Adrenal gland (tissue), 12 donors: Measurements from ENCODE around the gene COASY. TPM values are rescaled to one million over a fixed set of nuclear protein-coding genes. Genes with fewer than 3 reads are reported as not detected.

Source experiments
- DNase-seq, 7 donors: peaks; one replicate each; pipeline ENCODE4 v3.0.0-alpha.2; 2019 to 2020
- H3K27ac ChIP-seq, 5 donors: fragments of 200-600 bp; sonication (generic) in 4 of 5; 1 replicate in 3 of 5; 2 replicates in 2 of 5; pipeline versions ENCODE4 v1.5.1 to v1.8.0; 2016 to 2020; ENCODE audit warnings: mild to moderate bottlenecking in 1 of 5
- H3K27me3 ChIP-seq: fragments of 200-600 bp; 2 replicates; pipeline ENCODE4 v1.8.0; 2021
- H3K36me3 ChIP-seq, 2 donors: fragments of 200-600 bp; replicated peaks in 1 of 2; 1 replicate in 1 of 2; 2 replicates in 1 of 2; pipeline versions ENCODE4 v1.5.1 to v1.8.0; 2018 to 2022
- H3K4me1 ChIP-seq, 2 donors: fragments of 200-600 bp; replicated peaks in 1 of 2; 1 replicate in 1 of 2; 2 replicates in 1 of 2; pipeline versions ENCODE4 v1.5.1 to v1.8.0; 2018 to 2021
- H3K4me3 ChIP-seq, 4 donors: fragments of 200-600 bp; sonication (generic) in 3 of 4; one replicate each; pipeline ENCODE4 v1.5.1; 2016 to 2018
- H3K9me3 ChIP-seq, 3 donors: fragments of 200-600 bp; sonication (generic) in 1 of 3; replicated peaks in 1 of 3; 1 replicate in 2 of 3; 2 replicates in 1 of 3; pipeline versions ENCODE4 v1.5.1 to v1.8.0; 2016 to 2021
- CTCF ChIP-seq, 6 experiments: fragments of 450-650 bp in 4 of 6; fragments of 200-600 bp in 2 of 6; sonication (generic) in 1 of 6; IDR thresholded peaks; 1 replicate in 5 of 6; 2 replicates in 1 of 6; pipeline versions ENCODE4 v1.5.1 to v1.8.0; 2016 to 2021; ENCODE audit warnings: antibody characterized with exemption in 6 of 6, mild to moderate bottlenecking in 2 of 6, moderate library complexity in 1 of 6
- POLR2A ChIP-seq, 2 donors: fragments of 450-650 bp; IDR thresholded peaks; one replicate each; pipeline ENCODE4 v1.6.1; 2017; ENCODE audit warnings: antibody characterized with exemption in 2 of 2, mild to moderate bottlenecking in 2 of 2, moderate library complexity in 1 of 2
- WGBS, 4 donors: extraction: QIAGEN DNeasy Blood & Tissue Kit in 2 of 4; methylation state at CpG; one replicate each; pipeline versions ENCODE4 v1.1.5 to v1.1.7; 2013 to 2017; 5-methylcytosine and 5-hydroxymethylcytosine counted together
- intact Hi-C, 2 donors: fragments of 100-400 bp; cut with DNase I; formaldehyde crosslinking; loops; one replicate each; pipeline versions ENCODE4 v1.14.1 to v1.15.0; 2022 to 2023
- polyA plus RNA-seq, 3 donors: library from polyadenylated mRNA; stranded (reverse); fragments of 200-250 nt in 2 of 3; fragments of 350-450 nt in 1 of 3; fragmentation: Illumina TruSeq in 1 of 3; extraction: RNeasy Lipid Tissue Mini Kit (QIAGEN cat#74804) in 1 of 3; gene quantifications; one replicate each; pipeline ENCODE4 v1.2.3, GENCODE V29; 2013 to 2014
- total RNA-seq, 9 donors: library from RNA; depleted of rRNA in 4 of 9; stranded (reverse); fragments of >200 nt in 4 of 9; fragments of 120-200 nt in 1 of 9; fragmentation: NEBNext Ultra II Directional in 1 of 9; extraction: Animal tissue kit (Norgen Biotek cat#: 25700) in 1 of 9; gene quantifications; one replicate each; pipeline versions ENCODE4 v1.1.0 to v1.2.4, GENCODE V29; 2013 to 2023
- donor health status: healthy with polysubstance abuse.
- donor health status: Bipolar disorder and iron deficiency.
- donor health status: DM: yes; HTN: yes; CAD: no.
- donor health status: DM: no; HTN: no; CAD: no.
- donor health status: DM: no; HTN: no; CAD: no.
- donor health status: DM: yes; HTN: yes; CAD: no.

COASY gene
- total and polyA plus RNA-seq, 12 donors = 46.8 to 192 (median 91.8) TPM

GRCh38 chr17:42529061-42529460 is 32.9 kb upstream of the COASY start:
- Histone ChIP-seq H3K27ac (no peak overlapping the region), H3K4me3 (no peak overlapping the region), H3K36me3 (no peaks in the 10 kb centered on the region), H3K9me3 (no peaks in the 10 kb centered on the region), H3K27me3 (no peaks in the 10 kb centered on the region), H3K4me1 (peaks cover 23 to 38% of the 10 kb centered on the region in 2 donors)
- TF ChIP-seq POLR2A (IDR thresholded peaks at IDR 0.05) (no peak), CTCF (IDR thresholded peaks at IDR 0.05) (no peak)
- intact Hi-C loops = loop anchor here in 1 of 2 donors (10.0 kb wide), 1 partner anchor 214 kb away; no protein-coding TSS in a partner anchor
- WGBS, 4 donors = 43 to 83% (median 59%) methylated on average over 2 to 3 of the region's 3 CpGs
- no peak for DNase-seq

GRCh38 chr17:42530952-42531454 is 30.9 kb upstream of the COASY start:
- DNase-seq = peak in 1 of 7 donors; percentile 23
- peak overlapping the region in 3 of 5 donors; percentile 69 to 95 (median 81) for H3K27ac ChIP-seq
- no peaks in the 10 kb centered on the region for H3K27me3 ChIP-seq
- intact Hi-C loops = no loop called here
- H3K4me1 ChIP-seq = peaks cover 16 to 33% of the 10 kb centered on the region in 2 donors
- H3K4me3 ChIP-seq = no peak overlapping the region
- H3K36me3 ChIP-seq = no peaks in the 10 kb centered on the region
- no peaks in the 10 kb centered on the region for H3K9me3 ChIP-seq
- TF ChIP-seq CTCF (IDR thresholded peaks at IDR 0.05) (no peak), POLR2A (IDR thresholded peaks at IDR 0.05) (no peak)
- WGBS, 4 donors = 43 to 84% (median 68%) methylated on average over 2 of the region's 2 CpGs

GRCh38 chr17:42531455-42532354 is 30.2 kb upstream of the COASY start:
- peak in 6 of 7 donors; percentile 64 to 85 (median 75) for DNase-seq

More at GRCh38 chr17:42531455-42532354, 30.2 kb upstream of the COASY start:
- TF ChIP-seq CTCF (IDR thresholded peaks at IDR 0.05) (peak in 4 of 6 experiments; percentile 48 to 70 (median 60)), POLR2A (IDR thresholded peaks at IDR 0.05) (peak; percentile 21 to 66)
- H3K36me3 ChIP-seq = no peaks in the 10 kb centered on the region
- whole genome bisulfite sequencing, 4 donors = 11 to 28% (median 21%) methylated on average over 15 to 60 of the region's 60 CpGs
- intact Hi-C loops = no loop called here
- peaks cover 10 to 27% of the 10 kb centered on the region in 2 donors for H3K4me1 ChIP-seq
- no peaks in the 10 kb centered on the region for H3K27me3 ChIP-seq
- H3K4me3 ChIP-seq = peak overlapping the region in 2 of 4 donors; percentile 24 to 63
- peak overlapping the region in 4 of 5 donors; percentile 69 to 95 (median 75) for H3K27ac ChIP-seq
- no peaks in the 10 kb centered on the region for H3K9me3 ChIP-seq
